ENCODE measurements around the gene SIRPG. TPM values are rescaled to one million over a fixed set of nuclear protein-coding genes. Genes with fewer than 3 reads are reported as not detected.
"Not testable (repeated sequence)": the region's sequence is repeated elsewhere in the genome, so short reads cannot be mapped to it uniquely, and the experiment has no call there.

Gene SIRPG
- total RNA-seq, 1 donor from 2014 or later = not detected

DNA sequence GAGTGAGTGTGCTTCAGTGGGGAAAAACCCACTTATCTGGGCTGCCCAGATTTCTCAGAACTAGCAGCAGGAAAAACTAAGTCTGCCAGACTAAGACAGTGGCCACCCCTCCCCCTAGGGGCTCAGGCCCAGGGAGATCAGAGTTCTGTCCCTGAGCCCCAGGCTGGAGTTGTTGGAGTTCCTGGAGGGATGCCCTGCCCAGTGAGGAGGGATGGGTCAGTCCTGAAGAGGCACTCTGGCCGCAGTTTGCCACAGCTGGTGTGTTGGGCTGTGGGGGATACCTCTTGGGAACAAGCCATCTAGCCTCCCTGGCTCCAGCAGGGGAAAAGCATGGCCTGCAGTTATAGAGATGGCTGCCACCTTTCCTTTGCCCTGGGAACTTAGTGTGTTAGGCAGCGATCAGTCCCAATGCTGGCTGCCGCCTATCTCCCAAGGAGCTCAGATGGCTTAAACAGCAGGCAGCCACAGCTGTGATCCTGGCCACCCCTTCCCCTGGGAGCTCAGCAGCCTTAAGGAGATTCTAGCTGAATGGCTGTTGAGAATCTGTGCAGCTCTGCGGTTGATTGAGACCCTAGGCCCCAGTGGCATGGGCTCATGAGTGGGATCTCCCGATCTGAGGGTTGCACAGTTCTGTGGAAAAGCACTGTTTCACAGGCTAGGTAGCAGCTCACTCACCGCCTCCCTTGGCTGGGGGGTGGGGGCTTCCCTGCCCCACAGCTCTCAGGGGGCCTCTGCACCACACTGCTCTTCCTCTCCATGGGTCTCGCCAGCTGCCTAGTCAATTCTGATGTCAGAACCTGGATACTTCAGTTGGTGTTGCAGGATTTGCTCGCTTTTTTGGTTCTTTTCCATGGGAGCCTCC lies 13.2 kb downstream of the SIRPG start:
- DNase-seq (ENCODE audit: missing footprints) (no peak), ATAC-seq (no peak)
- intact Hi-C loops (cut with DNase I) = no loop called here

DNA sequence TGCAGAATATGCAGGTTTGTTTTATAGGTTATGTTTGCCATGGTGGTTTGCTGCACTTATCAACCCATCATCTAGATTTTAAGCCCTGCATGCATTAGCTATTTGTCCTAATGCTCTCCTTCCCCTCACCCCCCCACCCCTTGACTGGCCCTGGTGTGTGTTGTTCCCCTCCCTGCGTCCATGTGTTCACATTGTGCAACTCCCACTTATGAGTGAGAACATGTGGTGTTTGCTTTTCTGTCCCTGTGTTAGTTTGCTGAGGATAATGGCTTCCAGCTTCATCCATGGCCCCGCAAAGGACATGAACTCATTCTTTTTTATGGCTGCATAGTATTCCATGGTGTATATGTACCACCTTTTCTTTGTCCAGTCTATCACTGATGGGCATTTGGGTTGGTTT lies 18.9 kb downstream of the SIRPG start:
- intact Hi-C loops (cut with DNase I); ATAC-seq; DNase-seq (ENCODE audit: missing footprints): not testable (repeated sequence)

DNA sequence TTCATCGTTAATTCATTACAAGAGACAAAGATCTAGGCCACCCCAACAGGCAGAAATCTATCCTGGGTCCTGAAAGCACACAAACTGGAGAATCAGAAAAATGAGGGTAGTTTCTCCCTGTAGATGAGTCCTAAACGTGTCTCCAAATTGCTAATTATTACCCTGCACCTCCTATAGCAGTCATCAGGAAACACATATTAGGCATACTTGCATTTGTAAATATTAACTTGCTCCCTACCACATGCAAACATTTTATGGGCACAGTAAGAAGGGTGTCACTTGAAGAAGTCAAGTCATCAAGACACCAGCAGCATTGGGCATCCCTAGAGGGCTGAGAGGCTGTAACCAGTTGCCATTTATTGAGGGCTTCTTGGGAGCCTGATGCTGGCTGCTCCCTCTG lies 19.8 kb downstream of the SIRPG start:
- intact Hi-C loops (cut with DNase I) = no loop called here
- DNase-seq (ENCODE audit: missing footprints) (no peak), ATAC-seq (no peak)

DNA sequence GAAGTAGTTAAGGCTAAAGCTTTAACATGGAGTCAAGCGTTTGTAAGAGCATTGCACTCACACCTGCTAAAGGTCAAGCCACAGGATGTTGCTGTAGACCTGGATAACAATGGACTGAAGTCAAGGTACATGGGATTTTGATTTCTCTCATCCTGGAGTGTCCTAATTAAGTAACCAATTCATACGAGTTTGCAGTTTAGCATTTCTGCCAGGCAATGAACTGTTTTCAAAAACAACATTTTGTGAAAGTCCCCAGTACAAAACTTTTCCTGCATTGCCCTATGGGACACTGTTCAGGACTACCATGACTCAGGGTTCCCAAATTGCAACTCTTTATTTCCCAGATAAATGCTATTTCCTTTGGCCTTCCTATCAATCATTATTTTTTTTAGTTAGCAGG lies 20.4 kb downstream of the SIRPG start:
- ATAC-seq (no peak), DNase-seq (ENCODE audit: missing footprints) (no peak)
- intact Hi-C loops (cut with DNase I) = no loop called here

DNA sequence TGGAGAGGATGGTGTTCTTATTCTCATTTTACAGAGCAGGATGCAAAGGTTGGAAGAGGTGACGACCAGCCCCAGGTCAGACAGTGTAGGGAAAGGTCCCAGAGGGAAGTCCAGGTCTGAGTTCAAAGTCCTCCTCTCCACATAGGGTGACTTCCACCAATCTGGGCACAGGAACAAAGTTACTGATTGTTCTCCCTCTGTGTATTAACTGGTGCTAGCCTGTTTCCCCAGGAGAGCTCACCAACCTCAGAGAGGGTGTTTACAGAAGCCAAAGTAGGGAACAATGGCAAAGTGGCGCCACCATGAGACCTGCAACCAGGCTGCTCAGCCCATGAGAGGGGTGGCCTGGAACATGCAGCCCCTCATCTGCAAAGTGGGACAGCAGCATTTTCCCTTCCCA lies 21.0 kb downstream of the SIRPG start:
- intact Hi-C loops (cut with DNase I) = no loop called here
- ATAC-seq = no peak
- no peak for DNase-seq (ENCODE audit: missing footprints)

DNA sequence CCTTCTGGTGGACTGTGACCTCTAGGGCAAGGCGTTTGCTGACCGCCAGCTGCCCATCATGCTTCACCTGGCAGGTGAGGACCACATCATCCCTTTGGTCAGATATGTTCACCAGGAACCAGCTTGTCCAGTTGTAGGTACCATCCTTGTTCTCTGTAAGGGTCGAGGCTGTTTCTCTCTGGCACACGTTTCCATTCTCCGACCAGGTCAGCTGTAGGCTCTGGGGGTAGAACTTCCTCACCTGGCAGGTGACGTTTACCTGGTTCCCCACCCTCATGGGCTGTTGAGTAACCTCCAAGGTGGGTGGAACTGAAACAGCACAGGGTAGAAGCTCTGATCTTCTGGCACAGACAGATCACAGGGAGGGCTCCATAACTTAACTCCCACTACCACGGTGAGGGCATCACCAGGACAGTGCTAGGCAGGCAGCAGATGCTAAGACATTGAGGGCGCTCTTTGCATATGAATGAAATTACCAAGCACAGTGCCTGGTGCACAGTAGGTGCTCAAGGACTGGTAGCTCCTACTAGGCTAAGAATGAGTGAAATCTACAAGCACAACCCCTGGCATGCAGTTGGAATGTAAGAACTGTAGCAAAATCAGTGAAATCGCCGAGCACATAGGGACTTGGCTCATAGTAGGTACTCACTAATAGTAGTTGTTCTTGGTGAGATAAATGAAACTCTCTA lies 22.1 kb downstream of the SIRPG start:
- DNase-seq (ENCODE audit: missing footprints) (no peak), ATAC-seq (no peak)
- intact Hi-C loops (cut with DNase I) = no loop called here

DNA sequence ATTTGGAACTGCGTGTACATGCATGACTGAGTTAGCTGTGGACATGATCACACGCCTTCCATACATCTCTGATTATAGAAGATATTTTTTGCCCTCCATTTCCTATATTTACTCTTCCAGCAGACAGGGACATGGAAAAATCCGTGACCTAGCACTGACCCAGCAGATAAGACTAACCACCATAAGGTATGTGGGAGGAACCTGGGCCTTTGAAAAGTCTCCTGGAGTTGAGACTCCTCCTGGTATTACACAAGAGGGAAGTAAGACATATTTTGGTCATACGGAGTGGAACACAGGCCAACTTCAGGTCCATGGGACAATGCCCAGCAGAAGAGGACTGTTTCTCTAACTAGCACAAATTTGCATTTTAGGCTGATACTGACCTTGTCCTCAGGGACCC lies 24.0 kb downstream of the SIRPG start:
- no peak for DNase-seq (ENCODE audit: missing footprints)
- intact Hi-C loops (cut with DNase I) = no loop called here
- no peak for ATAC-seq

DNA sequence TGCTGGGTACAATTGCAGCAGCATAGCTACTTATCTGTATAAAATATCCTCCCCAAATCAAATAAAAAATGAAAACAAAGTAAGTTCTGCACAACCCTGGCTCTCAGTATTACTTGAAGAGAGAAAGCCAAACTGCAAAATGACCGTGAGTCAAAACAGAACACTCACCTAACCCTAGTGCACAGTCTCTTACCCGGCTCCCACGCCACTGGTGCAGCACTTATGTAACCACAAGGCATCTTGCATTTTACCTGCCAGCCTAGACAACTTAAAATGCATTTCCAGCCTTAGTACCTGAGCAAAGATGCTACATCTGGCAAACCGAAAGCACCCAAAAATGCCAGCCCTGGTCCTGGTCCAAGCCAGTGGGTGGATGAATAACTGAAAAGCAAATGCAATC lies 25.4 kb downstream of the SIRPG start:
- ATAC-seq (no peak), DNase-seq (ENCODE audit: missing footprints) (no peak)
- intact Hi-C loops (cut with DNase I) = no loop called here

DNA sequence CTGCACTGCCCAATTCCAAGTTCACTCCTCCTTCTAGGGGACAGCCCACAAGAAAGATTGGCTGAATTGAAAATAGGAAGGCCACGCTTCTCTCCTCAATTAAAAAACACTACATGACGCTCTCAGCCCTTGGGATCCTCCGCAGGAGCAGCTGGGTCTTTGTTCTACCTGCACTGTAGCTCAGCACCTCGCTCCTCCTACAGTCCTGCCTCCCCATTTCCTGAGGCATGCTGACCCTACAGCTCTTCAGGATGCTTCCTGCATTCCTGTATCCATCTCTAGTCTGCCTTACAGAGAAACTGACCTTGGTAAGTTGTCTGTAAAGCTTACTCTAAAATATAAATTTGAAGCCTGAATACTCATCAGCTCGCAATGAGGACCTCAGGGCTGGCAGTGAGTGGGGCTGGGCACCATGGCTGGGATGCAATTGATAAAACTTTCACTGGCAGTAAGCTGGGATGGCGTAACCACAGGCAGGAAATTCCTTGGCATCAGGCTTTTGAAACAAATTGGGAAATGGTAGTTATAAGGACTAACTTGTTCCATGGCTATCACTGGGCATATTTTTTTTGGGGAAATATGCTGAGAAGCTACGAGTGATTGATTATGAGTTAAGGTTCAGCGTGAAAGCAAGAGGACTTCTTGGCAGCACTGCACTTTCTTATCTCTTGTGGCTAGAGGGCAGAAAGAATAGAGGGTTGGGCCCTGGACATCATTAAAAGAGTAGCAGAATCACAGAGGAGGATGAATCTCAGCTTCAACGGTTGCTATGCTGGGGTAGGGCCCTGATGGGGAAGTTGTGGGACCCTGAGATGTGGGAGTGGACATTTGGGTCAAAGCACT lies 26.0 kb downstream of the SIRPG start:
- DNase-seq (ENCODE audit: missing footprints) = no peak
- intact Hi-C loops (cut with DNase I) = no loop called here
- ATAC-seq = no peak

DNA sequence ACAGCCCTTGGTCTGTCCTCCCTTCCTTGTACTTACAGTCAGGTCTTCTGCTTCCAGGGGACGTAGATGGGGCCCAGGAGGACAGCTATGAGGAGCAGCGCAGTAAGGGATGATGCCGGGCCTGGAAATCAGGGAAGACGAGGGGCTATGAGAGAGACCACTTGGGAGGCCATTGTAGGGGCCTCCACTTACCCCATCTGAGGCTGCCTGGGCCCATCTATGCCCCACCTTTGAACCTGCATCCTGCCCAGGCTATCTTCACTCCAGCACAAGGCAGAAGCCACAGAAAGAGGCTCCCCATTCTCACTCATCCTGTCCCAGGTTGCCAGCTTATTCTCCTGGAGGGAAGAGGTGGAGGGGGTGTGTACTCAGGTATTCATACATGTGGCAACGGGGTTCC lies 27.4 kb downstream of the SIRPG start:
- ATAC-seq = no peak
- intact Hi-C loops (cut with DNase I) = no loop called here
- no peak for DNase-seq (ENCODE audit: missing footprints)

DNA sequence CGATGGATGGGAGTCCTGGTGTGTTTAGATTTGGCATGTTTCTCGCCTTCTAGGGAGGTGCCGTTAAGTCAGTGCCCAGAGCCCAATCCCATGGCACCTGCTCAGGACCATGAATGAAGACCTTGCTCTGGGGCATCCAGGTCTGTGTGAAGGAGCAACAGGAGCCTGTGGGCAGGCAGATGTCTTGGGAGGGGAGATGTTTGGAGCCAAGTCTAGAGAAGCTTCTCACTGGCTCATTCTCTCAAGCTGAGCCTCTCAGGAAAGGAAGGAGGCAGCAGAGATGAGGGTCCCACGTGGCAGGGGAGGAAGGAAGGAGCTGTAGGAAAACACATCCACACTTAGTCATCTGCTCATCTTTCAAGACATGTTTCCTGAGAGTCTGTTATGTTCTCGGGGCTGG lies 28.3 kb downstream of the SIRPG start:
- intact Hi-C loops (cut with DNase I) = no loop called here
- DNase-seq (ENCODE audit: missing footprints) = no peak
- ATAC-seq = no peak

DNA sequence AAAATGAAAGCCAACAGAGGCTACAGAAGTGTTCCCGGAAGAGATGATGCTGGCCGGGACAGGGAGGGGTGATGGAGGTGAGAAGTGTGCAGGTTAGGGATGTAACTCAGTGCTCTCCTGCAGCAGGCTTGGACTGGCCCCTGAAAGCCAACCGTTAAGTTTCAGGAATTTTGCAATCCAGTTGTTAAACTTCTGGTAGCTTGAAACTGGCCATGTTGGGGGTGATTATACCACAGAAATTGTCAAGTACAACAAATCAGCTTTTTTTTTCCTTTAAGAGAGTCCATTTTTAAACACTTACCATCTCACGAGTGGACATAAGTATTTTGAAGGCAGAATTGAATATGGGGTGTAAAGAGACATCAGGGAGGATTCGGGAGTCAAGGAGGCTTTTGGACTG lies 29.0 kb downstream of the SIRPG start:
- ATAC-seq (no peak), DNase-seq (ENCODE audit: missing footprints) (no peak)
- intact Hi-C loops (cut with DNase I) = no loop called here

DNA sequence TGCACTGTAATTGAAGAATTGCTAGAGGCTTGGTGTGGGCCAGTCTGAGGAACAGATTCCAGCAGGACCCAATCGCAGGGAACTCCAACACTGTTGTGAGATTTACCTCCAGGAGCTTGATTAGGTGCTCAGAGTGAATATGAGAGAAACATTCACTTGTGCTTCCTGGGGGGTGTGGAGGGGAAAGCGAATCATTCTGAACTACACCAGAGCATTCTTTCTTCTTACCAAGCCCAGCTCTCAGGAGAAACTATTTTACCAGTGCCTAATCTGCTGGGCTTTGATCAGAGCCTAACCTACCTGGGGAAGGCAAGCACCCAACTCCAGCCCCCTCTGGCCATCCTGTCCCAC lies 30.4 kb downstream of the SIRPG start:
- no peak for DNase-seq (ENCODE audit: missing footprints)
- no peak for ATAC-seq
- intact Hi-C loops (cut with DNase I) = no loop called here

DNA sequence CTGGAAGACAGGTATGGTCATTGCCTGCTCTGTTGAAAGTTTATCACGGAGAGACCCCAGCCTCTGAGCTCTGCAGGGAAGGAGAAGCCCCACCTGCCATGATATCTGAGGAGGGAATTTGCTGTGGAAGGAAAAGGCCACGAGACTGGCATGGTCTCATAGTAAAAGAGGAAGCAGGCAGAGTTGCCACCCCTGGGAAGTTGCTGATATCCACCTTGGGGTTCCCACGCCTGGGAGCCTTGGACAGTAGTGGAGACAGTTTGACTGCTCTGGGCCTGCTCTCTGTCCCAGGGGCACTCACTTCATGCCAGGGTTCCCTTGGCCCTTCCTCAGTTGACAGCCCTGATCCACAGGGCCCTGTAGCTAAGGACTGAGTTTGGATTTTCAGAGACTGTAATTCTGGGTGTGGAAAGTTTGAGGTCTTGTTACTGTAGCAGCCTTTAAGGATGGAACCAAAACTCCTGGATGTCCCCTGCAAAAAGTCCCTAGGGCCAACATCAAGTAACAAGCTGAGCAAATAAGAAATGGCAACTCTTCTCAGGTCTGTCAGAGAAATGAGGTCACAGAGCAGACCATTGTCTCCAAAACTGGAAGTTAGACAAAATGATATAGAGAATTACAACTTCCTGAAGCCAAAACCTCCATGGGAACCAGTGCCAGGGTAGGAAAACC lies 30.9 kb downstream of the SIRPG start:
- intact Hi-C loops (cut with DNase I) = no loop called here
- DNase-seq (ENCODE audit: missing footprints) (no peak), ATAC-seq (no peak)

DNA sequence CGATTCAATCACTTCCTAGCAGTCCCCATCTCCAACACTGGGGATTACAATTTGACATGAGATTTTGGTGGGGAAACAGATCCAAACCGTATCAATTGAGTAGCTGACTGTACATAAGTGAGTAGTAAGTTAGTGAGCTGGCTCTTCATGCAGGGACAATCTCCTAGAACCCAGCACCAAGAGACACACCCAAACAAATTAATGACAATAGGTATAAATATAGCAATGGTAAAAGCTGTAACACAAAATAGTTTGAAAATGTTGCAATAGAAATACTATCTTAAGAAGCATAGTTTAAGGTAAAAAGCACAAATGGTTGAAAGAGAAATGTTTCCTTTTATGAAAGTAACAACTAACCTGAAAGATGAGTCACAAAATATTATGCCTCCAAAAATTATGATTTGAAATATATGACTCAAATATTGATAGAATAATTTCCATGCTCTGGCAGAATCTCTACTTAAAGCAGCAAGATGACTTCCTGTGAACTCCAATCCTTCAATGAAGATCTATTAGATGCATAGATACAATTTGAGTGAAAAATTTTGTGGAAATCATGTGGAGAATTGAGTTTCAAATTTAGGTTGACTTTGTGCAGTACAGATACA lies 32.4 kb downstream of the SIRPG start:
- ATAC-seq (no peak), DNase-seq (ENCODE audit: missing footprints) (no peak)
- intact Hi-C loops (cut with DNase I) = no loop called here

DNA sequence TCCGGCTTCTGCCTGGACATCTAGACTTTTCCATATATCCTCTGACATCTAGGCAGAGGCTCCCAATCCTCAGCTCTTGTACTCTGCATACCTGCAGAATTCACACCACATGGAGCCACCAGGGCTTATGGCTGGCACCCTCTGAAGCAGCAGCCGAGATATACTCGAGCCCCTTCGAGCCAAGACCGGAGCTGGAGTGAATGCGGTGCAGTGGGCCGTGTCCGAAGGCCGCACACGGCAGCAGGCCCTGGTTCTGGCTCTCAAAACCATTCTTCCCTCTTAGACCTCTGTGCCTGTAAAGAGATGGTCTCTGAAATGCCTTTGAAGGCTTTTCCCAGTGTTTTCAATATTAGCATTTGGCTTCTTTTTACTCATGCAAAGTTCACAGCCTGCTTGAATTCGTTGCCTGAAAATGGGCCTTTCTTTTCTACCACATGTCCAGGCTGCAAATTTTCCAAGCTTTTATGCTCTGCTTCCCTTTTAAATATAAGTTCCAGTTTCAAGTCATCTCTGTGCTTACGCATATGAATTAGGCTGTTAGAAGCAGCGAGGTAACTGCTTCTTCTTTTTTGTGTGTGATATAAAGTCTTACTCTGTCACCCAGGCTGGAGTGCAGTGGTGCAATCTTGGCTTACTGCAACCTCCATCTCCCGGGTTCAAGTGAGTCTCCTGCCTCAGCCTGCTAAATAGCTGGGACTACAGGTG lies 33.9 kb downstream of the SIRPG start:
- intact Hi-C loops (cut with DNase I) = no loop called here
- ATAC-seq (no peak), DNase-seq (ENCODE audit: missing footprints) (no peak)

DNA sequence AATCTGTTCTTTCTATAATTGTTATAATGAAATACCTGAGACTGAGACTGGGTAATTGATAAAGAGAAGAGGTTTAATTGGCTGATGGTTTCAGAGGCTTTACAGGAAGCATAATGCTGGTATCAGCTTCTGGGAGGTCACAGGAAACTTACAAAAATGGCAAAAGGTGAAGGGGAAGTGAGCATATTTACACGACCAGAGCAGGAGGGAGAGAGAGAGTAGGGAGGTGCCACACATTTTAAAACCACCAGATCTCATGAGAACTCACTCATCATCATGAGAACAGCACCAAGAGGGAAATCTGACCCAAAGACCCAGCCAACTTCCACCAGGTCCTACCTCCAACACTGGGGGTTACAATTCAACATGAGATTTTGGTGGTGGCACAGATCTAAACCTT lies 35.1 kb downstream of the SIRPG start:
- intact Hi-C loops (cut with DNase I) = no loop called here
- DNase-seq (ENCODE audit: missing footprints) (no peak), ATAC-seq (no peak)

DNA sequence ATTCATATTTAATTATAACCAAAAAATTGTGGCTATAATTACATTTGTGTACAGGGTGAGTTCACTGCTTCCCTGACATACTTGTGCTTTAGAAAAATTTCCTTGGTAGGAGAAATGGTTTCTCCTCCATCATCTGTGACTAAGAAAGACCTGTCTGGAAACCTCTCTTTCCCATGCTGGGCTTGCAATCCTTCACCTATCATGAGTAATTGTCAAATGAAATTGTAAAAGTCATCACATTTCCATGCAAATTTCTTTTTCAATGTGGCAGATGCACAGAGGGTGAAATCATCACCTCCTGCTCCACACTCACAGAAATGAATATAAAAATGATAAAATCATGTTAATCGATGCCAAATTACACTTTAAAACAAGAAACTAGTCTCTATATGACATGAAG lies 36.3 kb downstream of the SIRPG start:
- intact Hi-C loops (cut with DNase I) = no loop called here

More for the DNA sequence above, 36.3 kb downstream of the SIRPG start:
- DNase-seq (ENCODE audit: missing footprints) (no peak), ATAC-seq (no peak)

Measured in Right ventricle myocardium inferior (tissue), 1 donor.